HG02763 (cell line): ENCODE results near the gene SLC16A3.

Source experiments
- ATAC-seq: cut with Tn5 transposase; IDR thresholded peaks from one replicate; pipeline ENCODE4 v1.9.1; 2021; ENCODE audit warnings: mild to moderate bottlenecking, moderate library complexity; ENCODE audit not compliant: unreplicated experiment

Gene SLC16A3

GRCh38 chr17:82221341-82221902 is 7.4 kb upstream of the SLC16A3 start:
- no peak for ATAC-seq

GRCh38 chr17:82222816-82223215 is 6.0 kb upstream of the SLC16A3 start:
- ATAC-seq: no peak

GRCh38 chr17:82223517-82223916 is 5.3 kb upstream of the SLC16A3 start:
- ATAC-seq: no peak

- ATAC-seq: no peak
Observed at GRCh38 chr17:82224666-82225065, 4.2 kb upstream of the SLC16A3 start.

- ATAC-seq: no peak
Observed at GRCh38 chr17:82225368-82226029, 3.3 kb upstream of the SLC16A3 start.

GRCh38 chr17:82226146-82226808 is 2.6 kb upstream of the SLC16A3 start:
- ATAC-seq: no peak

- ATAC-seq: no peak
Observed at GRCh38 chr17:82226809-82227628, 1.8 kb upstream of the SLC16A3 start.

- ATAC-seq: no peak
Observed at GRCh38 chr17:82227629-82228277, 1.1 kb upstream of the SLC16A3 start.

GRCh38 chr17:82228278-82228841 is 482 bp upstream of the SLC16A3 start:
- no peak for ATAC-seq

- no peak for ATAC-seq
Observed at GRCh38 chr17:82229698-82230608, 1.1 kb downstream of the SLC16A3 start.

GRCh38 chr17:82230609-82231311 is 1.9 kb downstream of the SLC16A3 start:
- ATAC-seq: no peak

GRCh38 chr17:82231312-82231561 is 2.4 kb downstream of the SLC16A3 start:
- ATAC-seq: no peak

- no peak for ATAC-seq
Observed at GRCh38 chr17:82231562-82232321, 2.9 kb downstream of the SLC16A3 start.

GRCh38 chr17:82232322-82232820 is 3.5 kb downstream of the SLC16A3 start:
- no peak for ATAC-seq

- ATAC-seq: no peak
Observed at GRCh38 chr17:82232876-82233785, 4.3 kb downstream of the SLC16A3 start.

- ATAC-seq: no peak
Observed at GRCh38 chr17:82234211-82235055, 5.6 kb downstream of the SLC16A3 start.
